Gastrocnemius medialis (tissue), 4 donors: ENCODE data around the gene GRM6. TPM values are rescaled to one million over a fixed set of nuclear protein-coding genes. Genes with fewer than 3 reads are reported as not detected.

Source experiments
- ATAC-seq, 2 donors: fragments of 150-250 bp; one replicate each; pipeline ENCODE4 v1.9.1; 2016
- DNase-seq, 2 donors: peaks; one replicate each; pipeline ENCODE4 v3.0.0-alpha.2; 2019
- H3K27ac ChIP-seq, 4 donors: fragments of 200-600 bp; sonication (generic); 1 replicate in 1 of 4; 2 replicates in 3 of 4; pipeline ENCODE4 v1.5.1; 2016 to 2018; ENCODE audit warnings: mild to moderate bottlenecking in 2 of 4, moderate library complexity in 1 of 4
- H3K27me3 ChIP-seq, 3 donors: fragments of 200-600 bp; sonication (generic) in 2 of 3; 1 replicate in 1 of 3; 2 replicates in 2 of 3; pipeline versions ENCODE4 v1.5.1 to v1.6.0; 2016 to 2019; ENCODE audit warnings: mild to moderate bottlenecking in 1 of 3, moderate library complexity in 1 of 3
- H3K36me3 ChIP-seq, 2 donors: fragments of 200-600 bp; sonication (generic) in 1 of 2; one replicate each; pipeline ENCODE4 v1.5.1; 2017 to 2018
- H3K4me1 ChIP-seq, 2 donors: fragments of 200-600 bp; sonication (generic) in 1 of 2; one replicate each; pipeline ENCODE4 v1.5.1; 2016 to 2017; ENCODE audit warnings: mild to moderate bottlenecking in 2 of 2
- H3K4me3 ChIP-seq, 4 donors: fragments of 200-600 bp; sonication (generic) in 3 of 4; 1 replicate in 1 of 4; 2 replicates in 3 of 4; pipeline ENCODE4 v1.5.1; 2016 to 2019; ENCODE audit warnings: mild to moderate bottlenecking in 2 of 4
- H3K9me3 ChIP-seq, 3 donors: fragments of 200-600 bp; sonication (generic) in 2 of 3; 1 replicate in 1 of 3; 2 replicates in 2 of 3; pipeline ENCODE4 v1.5.1; 2016 to 2019
- CTCF ChIP-seq, 5 experiments: fragments of 450-650 bp in 3 of 5; fragments of 200-600 bp in 2 of 5; sonication (generic) in 2 of 5; IDR thresholded peaks in 4 of 5; conservative IDR thresholded peaks in 1 of 5; 1 replicate in 4 of 5; 2 replicates in 1 of 5; pipeline ENCODE4 v1.5.1; 2016 to 2019; ENCODE audit warnings: antibody characterized with exemption in 5 of 5, mild to moderate bottlenecking in 3 of 5, moderate library complexity in 3 of 5
- POLR2A ChIP-seq, 2 donors: fragments of 450-650 bp; IDR thresholded peaks; one replicate each; pipeline ENCODE4 v1.6.1; 2017; ENCODE audit warnings: antibody characterized with exemption in 2 of 2, mild to moderate bottlenecking in 2 of 2, moderate library complexity in 2 of 2
- in situ Hi-C, 4 donors: fragments of 200-750 bp; cut with MboI; loops; one replicate each; pipeline versions ENCODE4 v1.15.0 to v1.8.0; 2017; ENCODE audit warnings: low sequenced_read_pairs in 4 of 4
- intact Hi-C: fragments of 100-400 bp; cut with DNase I; formaldehyde crosslinking; loops from one replicate; pipeline ENCODE4 v1.15.1; 2023; ENCODE audit warnings: low total_unique reads
- total RNA-seq, 4 donors: library from RNA; depleted of rRNA; stranded (reverse); fragments of >200 nt; gene quantifications; one replicate each; pipeline versions ENCODE4 v1.1.0 to v1.2.3, GENCODE V29; 2016

GRM6 gene
- total RNA-seq, 4 donors from 2014 or later: not detected

GRCh38 chr5:179008667-179009066 is 13.5 kb upstream of the GRM6 start:
- H3K4me3 ChIP-seq: no peak overlapping the region
- H3K36me3 ChIP-seq: no peaks in the 10 kb centered on the region
- intact Hi-C loops (no loop called here), in situ Hi-C loops (no loop called here)
- no peak for ATAC-seq
- no peaks in the 10 kb centered on the region for H3K4me1 ChIP-seq
- peaks cover 0 to 2% (median 0%) of the 10 kb centered on the region in 3 donors for H3K27me3 ChIP-seq
- H3K9me3 ChIP-seq: no peaks in the 10 kb centered on the region
- no peak for DNase-seq
- H3K27ac ChIP-seq: no peak overlapping the region
- no peak for TF ChIP-seq POLR2A (IDR thresholded peaks at IDR 0.05)
- no peak for TF ChIP-seq CTCF (IDR thresholded peaks at IDR 0.05 in 4 of 5, conservative IDR thresholded peaks at IDR 0.05 in 1 of 5)

GRCh38 chr5:179006564-179006963 is 11.4 kb upstream of the GRM6 start:
- Histone ChIP-seq H3K27ac (no peak overlapping the region), H3K9me3 (no peaks in the 10 kb centered on the region), H3K27me3 (peaks cover 0 to 2% (median 0%) of the 10 kb centered on the region in 3 donors), H3K4me3 (no peak overlapping the region), H3K4me1 (no peaks in the 10 kb centered on the region), H3K36me3 (no peaks in the 10 kb centered on the region)
- intact Hi-C loops (no loop called here), in situ Hi-C loops (no loop called here)
- no peak for DNase-seq
- ATAC-seq: no peak
- no peak for TF ChIP-seq CTCF (IDR thresholded peaks at IDR 0.05 in 4 of 5, conservative IDR thresholded peaks at IDR 0.05 in 1 of 5)
- no peak for TF ChIP-seq POLR2A (IDR thresholded peaks at IDR 0.05)

- no peak overlapping the region for H3K4me3 ChIP-seq
- ATAC-seq (no peak), DNase-seq (no peak)
- H3K27ac ChIP-seq: no peak overlapping the region
- no peaks in the 10 kb centered on the region for H3K4me1 ChIP-seq
- H3K27me3 ChIP-seq: peaks cover 3 to 16% (median 12%) of the 10 kb centered on the region in 3 donors
- intact Hi-C loops: no loop called here
- H3K36me3 ChIP-seq: no peaks in the 10 kb centered on the region
- in situ Hi-C loops: no loop called here
- TF ChIP-seq POLR2A (IDR thresholded peaks at IDR 0.05): no peak
- TF ChIP-seq CTCF (IDR thresholded peaks at IDR 0.05 in 4 of 5, conservative IDR thresholded peaks at IDR 0.05 in 1 of 5): no peak
- H3K9me3 ChIP-seq: no peaks in the 10 kb centered on the region
These were observed 3.3 kb upstream of the GRM6 start for GRCh38 chr5:178998441-178998840.

GRCh38 chr5:178997191-178997590 is 2.1 kb upstream of the GRM6 start:
- no peaks in the 10 kb centered on the region for H3K36me3 ChIP-seq
- in situ Hi-C loops: no loop called here
- peaks cover 3 to 20% (median 12%) of the 10 kb centered on the region in 3 donors for H3K27me3 ChIP-seq
- no peak for ATAC-seq
- DNase-seq: no peak
- TF ChIP-seq POLR2A (IDR thresholded peaks at IDR 0.05): no peak
- no peak for TF ChIP-seq CTCF (IDR thresholded peaks at IDR 0.05 in 4 of 5, conservative IDR thresholded peaks at IDR 0.05 in 1 of 5)
- no peaks in the 10 kb centered on the region for H3K4me1 ChIP-seq
- no peak overlapping the region for H3K4me3 ChIP-seq
- intact Hi-C loops: no loop called here
- no peak overlapping the region for H3K27ac ChIP-seq
- H3K9me3 ChIP-seq: no peaks in the 10 kb centered on the region

GRCh38 chr5:178996156-178996555 is 1.0 kb upstream of the GRM6 start:
- intact Hi-C loops: no loop called here
- H3K9me3 ChIP-seq: no peaks in the 10 kb centered on the region

More at GRCh38 chr5:178996156-178996555, 1.0 kb upstream of the GRM6 start:
- ATAC-seq (no peak), DNase-seq (no peak)
- in situ Hi-C loops: no loop called here
- Histone ChIP-seq H3K27me3 (peaks cover 3 to 20% (median 12%) of the 10 kb centered on the region in 3 donors), H3K4me3 (no peak overlapping the region), H3K4me1 (no peaks in the 10 kb centered on the region), H3K27ac (no peak overlapping the region), H3K36me3 (no peaks in the 10 kb centered on the region)
- TF ChIP-seq CTCF (IDR thresholded peaks at IDR 0.05 in 4 of 5, conservative IDR thresholded peaks at IDR 0.05 in 1 of 5): no peak
- no peak for TF ChIP-seq POLR2A (IDR thresholded peaks at IDR 0.05)
